Posterior vena cava (tissue), 2 donors: ENCODE measurements around the gene PAPPA2. TPM values are rescaled to one million over a fixed set of nuclear protein-coding genes. Genes with fewer than 3 reads are reported as not detected.
"Not testable (repeated sequence)": the region's sequence is repeated elsewhere in the genome, so short reads cannot be mapped to it uniquely, and the experiment has no call there.

Experiments
- DNase-seq: peaks from one replicate; pipeline ENCODE4 v3.0.0-alpha.2; 2020; ENCODE audit warnings: low spot score
- intact Hi-C, 2 donors: fragments of 100-400 bp; cut with DNase I; formaldehyde crosslinking; loops; one replicate each; pipeline versions ENCODE4 v1.14.1 to v1.14.2; 2022 to 2023
- total RNA-seq, 2 donors: library from RNA; stranded (reverse); fragmentation: NEBNext Ultra II Directional; extraction: Animal tissue kit (Norgen Biotek cat#: 25700); gene quantifications; one replicate each; pipeline ENCODE4 v1.2.1, GENCODE V29; 2021
- donor health status: DM: yes; HTN: yes; CAD: no.
- donor health status: DM: yes; HTN: yes; CAD: no.

The PAPPA2 gene
- total RNA-seq, 2 donors from 2014 or later = 0.38 to 0.97 TPM

DNA sequence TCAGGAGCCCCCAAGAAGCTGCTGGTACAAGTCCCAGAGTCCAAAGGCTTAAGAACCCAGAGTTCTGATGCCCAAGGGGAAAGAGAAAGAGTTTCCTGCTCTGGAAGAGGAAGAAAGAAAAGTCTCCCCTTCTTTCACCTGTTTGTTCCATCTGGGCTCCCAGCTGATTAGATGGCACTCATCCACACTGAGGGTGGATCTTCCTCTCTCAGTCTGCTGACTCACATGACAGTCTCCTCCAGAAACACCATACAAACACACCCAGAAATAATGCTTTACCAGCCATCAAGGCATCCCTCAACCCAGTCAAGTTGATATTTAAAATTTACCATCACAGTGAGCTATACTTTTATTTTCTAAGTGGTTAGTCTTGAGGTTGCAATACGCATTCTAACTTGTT lies 257.9 kb downstream of the PAPPA2 start:
- no peak for DNase-seq
- intact Hi-C loops = no loop called here

DNA sequence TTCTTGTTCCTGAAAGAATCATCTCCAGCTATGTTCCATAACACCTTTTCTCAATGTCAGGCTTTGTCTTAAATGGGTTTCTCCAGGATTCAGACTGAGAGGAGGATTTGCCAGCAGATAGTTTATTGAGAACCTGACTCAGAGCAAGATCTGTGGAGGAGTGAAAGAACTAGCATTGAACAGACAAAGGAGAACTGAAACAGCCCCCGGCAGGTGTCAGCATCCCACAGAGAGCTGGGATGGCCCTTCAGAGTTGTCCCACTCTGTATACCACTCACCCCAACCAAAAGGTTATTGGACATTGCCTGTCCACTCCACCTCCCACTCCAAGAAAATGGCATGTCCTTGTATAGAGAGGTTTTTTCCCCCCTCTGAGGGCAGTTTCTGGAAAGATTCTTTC lies 270.7 kb downstream of the PAPPA2 start:
- DNase-seq = no peak
- intact Hi-C loops = no loop called here

DNA sequence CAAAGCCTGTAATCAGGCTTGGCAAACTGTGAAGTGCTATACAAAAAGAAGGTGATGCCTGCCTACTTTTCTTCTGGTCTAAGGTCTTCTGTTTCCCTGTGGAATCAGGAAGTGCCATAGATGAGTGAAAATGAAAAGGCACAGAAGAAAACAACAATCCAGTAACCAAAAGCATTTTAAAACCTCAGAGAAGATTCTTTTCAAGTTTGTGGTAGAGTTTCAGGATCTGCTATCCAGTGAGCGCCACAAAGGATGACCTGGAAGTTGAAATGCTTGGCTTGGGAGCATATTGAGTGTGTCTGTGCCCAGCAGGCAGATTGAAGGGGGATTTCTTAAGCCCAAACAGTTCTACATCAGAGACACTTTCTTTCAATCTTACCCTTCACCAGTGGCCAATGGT lies 272.2 kb downstream of the PAPPA2 start:
- intact Hi-C loops = no loop called here
- no peak for DNase-seq

DNA sequence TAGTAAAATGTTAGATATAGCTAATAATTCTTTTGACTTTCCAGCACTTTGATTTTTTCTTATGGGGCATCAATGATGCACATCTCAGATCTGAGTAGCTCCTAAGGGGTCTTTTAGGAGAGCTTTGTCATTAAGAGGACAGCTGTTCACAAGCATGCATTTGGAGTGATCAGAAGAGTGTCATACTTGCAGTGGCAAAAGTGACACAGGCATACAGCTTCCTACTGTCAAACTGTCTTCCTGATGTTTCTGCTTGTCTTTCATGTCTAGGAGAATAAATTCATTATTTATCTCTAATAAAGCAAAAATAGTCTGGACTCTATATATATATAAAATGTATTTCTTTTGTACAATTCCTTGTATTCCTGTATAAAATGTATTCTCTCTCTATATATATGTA lies 273.0 kb downstream of the PAPPA2 start:
- no peak for DNase-seq
- intact Hi-C loops = no loop called here

DNA sequence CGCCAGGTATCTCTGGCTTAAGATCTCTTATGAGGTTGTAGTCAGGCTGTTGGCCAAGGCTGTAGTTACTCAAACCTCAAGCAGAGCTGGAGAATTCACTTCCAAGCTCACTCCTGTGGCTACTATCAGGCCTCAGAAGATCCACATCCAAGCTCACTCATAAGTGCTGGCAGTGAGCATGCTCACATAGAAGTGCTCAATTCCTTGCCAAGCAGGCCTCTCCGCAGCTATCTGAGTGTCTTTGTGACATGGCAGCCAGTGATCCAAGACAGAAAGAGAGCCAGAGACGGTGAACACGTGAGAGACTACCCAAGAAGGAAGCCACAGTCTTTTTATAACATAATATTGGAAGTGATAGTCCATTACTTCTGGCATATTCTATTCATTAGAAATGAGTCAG lies 278.2 kb downstream of the PAPPA2 start:
- intact Hi-C loops = no loop called here
- DNase-seq = no peak

DNA sequence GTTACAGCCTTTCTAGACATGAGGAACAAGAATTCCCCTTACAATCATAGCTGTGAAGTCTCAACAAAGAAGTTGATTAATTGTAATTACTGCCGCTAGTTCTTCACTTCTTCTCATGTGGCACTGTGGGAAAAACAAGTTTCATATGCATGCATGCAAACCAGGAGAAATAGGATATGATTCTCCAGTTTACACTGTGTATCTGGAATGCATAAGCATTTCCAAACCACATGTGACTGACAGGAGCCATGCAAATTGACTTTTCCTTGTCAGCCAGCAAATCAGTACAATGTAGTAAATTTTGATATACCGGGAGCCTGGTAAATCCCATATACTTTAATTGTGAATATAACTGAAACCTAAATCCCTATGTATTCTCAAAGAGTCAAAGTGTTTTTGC lies 279.3 kb downstream of the PAPPA2 start:
- intact Hi-C loops = no loop called here
- no peak for DNase-seq

- intact Hi-C loops = no loop called here
These were observed 281.2 kb downstream of the PAPPA2 start for GRCh38 chr1:176744142-176744541.

DNA sequence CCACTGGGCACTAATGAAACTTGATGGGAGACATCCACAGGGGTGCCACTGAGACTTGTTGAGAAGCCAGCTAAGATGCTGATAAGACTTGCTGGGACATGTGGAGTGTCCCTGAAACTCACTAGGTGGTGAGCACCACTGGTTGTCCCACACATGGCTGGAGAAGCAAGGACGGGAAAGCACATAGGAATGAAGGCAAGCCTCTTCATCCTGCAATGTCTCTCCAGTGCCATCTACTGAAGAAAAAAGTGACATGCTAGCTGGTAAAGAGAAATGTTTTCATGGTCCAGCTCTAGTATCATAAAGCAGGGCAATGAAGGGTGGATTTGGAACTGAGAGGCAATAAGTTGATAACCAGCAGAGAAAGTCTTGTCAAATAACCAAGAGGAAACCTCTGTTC lies 283.0 kb downstream of the PAPPA2 start:
- intact Hi-C loops = no loop called here
- no peak for DNase-seq

More at GRCh38 chr1:176744142-176744541, 281.2 kb downstream of the PAPPA2 start:
- DNase-seq = no peak

- no peak for DNase-seq
- intact Hi-C loops = no loop called here
These were observed 289.5 kb downstream of the PAPPA2 start for GRCh38 chr1:176752505-176752904.

- DNase-seq = no peak
These were observed 291.7 kb downstream of the PAPPA2 start for GRCh38 chr1:176754676-176755075.

GRCh38 chr1:176756817-176757216 lies 293.8 kb downstream of the PAPPA2 start:
- DNase-seq, intact Hi-C loops: not testable (repeated sequence)

More at GRCh38 chr1:176754676-176755075, 291.7 kb downstream of the PAPPA2 start:
- intact Hi-C loops = no loop called here

GRCh38 chr1:176765608-176766007 lies 302.6 kb downstream of the PAPPA2 start:
- no peak for DNase-seq
- intact Hi-C loops = no loop called here

GRCh38 chr1:176766779-176767178 lies 303.8 kb downstream of the PAPPA2 start:
- intact Hi-C loops = no loop called here
- DNase-seq = no peak

DNA sequence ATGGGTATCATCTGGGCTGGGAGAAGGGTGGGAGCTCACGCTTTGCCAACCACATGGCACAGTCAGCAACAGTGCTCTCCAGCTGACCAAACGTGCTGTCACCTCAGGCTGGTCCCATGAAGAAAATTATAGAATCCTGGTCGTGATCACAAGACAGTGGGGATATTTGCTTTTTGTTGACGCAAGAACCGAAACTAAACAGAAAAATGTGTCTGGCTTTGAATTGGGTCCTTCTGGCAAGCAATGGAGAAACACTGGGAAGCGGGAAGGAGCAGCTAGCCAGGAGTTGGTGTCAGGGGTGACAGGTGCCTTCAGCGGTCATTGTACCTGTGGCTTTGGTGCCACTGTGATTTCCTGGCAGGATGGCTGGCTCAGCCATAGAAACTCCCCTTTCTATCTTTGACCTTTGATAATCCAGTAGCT lies 304.8 kb downstream of the PAPPA2 start:
- DNase-seq = no peak
- intact Hi-C loops = no loop called here

- DNase-seq = no peak
- intact Hi-C loops = no loop called here
These were observed 305.6 kb downstream of the PAPPA2 start for GRCh38 chr1:176768532-176768931.

- no peak for DNase-seq
- intact Hi-C loops = no loop called here
These were observed 307.1 kb downstream of the PAPPA2 start for GRCh38 chr1:176770066-176770465.

DNA sequence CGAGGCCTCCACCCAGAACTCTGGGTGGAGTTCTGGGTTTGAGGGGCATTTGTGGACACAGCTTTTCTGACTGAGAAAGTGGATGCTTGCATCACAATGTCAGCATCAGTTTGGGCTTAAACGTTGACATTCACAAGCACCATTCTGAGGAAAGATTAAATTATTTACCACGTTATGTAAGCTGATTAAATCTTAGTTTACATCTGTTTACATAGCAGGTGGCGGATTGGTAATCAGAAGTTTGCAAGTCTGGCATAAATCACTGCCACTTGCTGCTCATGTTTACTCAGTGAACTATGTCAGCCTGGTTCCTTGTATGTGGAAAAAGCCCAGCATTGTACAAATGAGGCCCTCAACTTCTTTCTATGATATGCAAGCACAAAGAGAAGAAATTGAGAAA lies 310.1 kb downstream of the PAPPA2 start:
- no peak for DNase-seq
- intact Hi-C loops = no loop called here

DNA sequence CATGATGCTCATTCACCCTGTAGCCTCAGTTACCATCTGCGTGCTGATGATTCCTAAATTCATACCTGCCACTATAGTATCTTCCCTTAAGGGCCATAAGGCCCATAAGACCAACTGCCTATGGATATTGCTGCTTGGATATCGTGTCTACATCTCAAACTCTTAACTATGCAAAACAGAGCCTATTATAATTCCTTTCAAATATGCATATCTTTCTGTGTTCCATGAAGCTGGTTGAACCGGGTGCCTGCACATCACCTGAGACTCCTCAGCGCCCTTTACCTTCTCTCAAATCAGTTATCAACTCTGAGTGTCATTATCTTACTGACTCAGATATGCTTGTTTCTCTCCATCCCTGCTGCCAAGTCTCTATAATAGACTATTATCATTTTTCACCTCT lies 311.2 kb downstream of the PAPPA2 start:
- DNase-seq = no peak
- intact Hi-C loops = no loop called here

DNA sequence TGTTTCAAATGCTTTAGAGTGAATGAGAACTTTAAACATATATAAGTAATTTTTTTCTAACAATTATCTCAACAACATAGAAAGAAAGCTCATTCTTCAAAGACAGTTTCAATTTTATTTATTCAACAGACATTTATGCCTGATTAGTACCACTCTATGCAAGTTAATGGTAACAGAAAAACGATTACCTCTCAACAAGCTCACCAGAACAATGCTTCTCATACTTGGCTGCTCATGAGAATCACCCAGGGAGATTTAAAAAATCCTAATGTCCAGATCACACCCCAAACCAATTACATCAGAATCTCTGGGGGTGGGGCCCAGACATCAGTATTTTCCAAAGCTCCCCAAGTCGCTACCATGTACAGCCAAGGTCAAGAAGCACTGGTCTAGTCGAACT lies 312.4 kb downstream of the PAPPA2 start:
- intact Hi-C loops = no loop called here
- no peak for DNase-seq

GRCh38 chr1:176775996-176776395 lies 313.0 kb downstream of the PAPPA2 start:
- intact Hi-C loops = no loop called here
- DNase-seq = no peak

DNA sequence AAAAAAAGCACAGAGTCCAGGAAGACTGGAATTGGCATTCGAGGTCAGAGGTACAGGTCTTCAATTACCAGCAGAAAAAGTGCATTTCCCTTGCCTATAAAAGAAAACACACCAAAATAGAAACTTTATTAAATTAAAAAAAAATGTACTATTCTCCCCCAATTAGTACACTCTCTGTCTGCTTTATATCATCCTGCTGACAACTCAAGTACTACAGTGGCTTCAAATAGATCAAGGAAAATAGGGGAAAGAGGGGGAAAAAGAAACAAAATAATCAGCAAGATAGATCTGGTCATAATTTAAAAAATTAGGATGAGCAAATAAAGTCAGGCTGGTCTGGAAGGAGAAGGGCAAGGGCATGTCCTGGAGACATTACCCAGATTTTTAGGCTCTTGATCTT lies 315.1 kb downstream of the PAPPA2 start:
- intact Hi-C loops = no loop called here
- no peak for DNase-seq

DNA sequence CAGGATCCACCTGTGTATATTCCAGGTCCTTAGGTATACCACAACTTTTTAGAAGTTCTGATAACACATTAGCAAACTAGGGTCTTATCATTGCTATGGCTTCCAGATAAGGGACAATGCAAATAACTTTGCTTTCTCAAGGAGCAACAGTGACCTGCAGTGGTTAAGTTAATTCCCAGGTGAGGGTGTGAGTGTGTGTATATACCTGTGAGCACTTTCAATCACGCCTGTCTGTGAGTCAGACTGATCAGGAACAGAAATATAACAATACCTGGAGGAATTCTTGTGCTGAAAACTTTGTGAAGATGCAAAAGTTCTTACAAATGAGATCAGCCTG lies 317.0 kb downstream of the PAPPA2 start:
- intact Hi-C loops = no loop called here
- DNase-seq = no peak
